ENCODE measurements around the gene PDIA2.
"Not testable (repeated sequence)": the region's sequence is repeated elsewhere in the genome, so short reads cannot be mapped to it uniquely, and the experiment has no call there.

PDIA2 gene

DNA sequence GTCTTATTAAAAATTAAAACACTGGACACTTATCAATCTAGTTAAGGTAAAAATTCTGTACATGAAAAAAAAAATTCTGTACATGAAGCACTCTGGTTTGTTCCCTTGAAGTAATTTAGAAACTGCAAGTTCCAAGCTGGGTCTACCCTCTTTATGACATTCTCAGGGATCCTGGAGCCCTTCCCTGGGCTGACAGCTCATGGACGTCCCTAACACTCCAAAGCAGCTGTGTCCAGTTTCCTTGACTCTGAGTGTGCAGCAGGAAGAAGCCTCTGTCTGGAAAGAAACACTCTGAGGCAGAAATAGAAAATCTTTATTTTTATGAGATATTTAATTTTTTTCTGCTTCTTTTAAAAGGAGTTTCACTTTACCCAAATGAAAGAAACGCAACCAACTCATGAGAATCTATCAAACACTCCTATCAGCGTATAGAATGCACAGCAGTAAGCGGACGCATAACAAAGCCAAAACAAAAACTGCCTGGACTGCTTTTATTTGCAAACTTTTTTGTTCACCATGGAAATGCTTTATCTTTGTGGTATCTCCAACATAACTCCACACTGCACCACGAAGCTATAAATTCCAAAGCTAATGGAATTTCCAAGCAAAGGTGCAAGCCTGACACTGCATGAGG lies 48.3 kb downstream of the PDIA2 start:
- DNase-seq (ENCODE audit: low spot score) = not testable (repeated sequence)

DNA sequence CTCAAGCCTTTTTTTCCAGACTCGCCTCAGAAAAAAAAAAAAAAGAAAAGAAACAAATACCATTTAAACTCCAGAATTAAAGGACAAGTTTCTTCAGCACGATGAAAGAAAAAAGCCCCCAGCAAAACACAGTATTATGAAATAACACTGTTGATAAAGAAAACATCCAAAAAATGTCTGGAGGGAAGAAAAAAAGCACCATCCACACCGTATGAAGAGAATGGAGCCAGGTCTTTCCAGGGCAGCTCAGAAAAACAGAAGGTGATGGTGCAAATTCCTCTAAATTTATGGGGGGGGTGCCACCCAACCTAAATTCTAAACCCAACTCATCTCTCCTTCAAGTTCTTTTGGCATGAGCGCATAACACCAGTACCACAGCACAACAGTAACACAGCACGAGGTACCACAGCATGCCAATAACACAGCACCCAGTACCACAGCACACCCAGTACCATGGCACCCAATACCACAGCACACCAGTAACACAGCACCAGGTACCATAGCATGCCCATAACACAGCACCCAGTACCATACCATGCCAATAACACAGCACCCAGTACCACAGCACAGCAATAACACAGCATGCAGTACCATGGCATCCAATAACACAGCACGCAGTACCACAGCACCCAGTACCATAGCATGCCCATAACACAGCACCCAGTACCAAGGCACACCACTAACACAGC lies 50.6 kb downstream of the PDIA2 start:
- no peak for DNase-seq (ENCODE audit: low spot score)

DNA sequence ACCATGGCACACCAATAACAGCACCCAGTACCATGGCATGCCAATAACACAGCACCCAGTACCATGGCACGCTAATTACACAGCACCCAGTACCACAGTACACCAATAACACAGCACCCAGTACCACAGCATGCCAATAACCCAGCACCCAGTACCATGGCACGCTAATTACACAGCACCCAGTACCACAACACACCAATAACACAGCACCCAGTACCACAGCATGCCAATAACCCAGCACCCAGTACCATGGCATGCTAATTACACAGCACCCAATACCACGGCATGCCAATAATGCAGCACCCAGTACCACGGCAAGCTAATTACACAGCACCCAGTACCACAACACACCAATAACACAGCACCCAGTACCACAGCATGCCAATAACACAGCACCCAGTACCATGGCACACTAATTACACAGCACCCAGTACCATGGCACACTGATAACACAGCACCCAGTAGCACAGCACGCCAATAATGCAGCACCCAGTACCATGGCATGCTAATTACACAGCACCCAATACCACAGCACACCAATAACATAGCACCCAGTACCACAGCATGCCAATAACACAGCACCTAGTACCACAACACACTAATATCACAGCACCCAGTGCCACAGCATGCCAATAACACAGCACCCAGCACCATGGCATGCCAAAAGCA lies 51.3 kb downstream of the PDIA2 start:
- DNase-seq (ENCODE audit: low spot score) = not testable (repeated sequence)

GRCh38 chr16:334861-335632 lies 52.1 kb downstream of the PDIA2 start:
- not testable (repeated sequence) for DNase-seq (ENCODE audit: low spot score)

DNA sequence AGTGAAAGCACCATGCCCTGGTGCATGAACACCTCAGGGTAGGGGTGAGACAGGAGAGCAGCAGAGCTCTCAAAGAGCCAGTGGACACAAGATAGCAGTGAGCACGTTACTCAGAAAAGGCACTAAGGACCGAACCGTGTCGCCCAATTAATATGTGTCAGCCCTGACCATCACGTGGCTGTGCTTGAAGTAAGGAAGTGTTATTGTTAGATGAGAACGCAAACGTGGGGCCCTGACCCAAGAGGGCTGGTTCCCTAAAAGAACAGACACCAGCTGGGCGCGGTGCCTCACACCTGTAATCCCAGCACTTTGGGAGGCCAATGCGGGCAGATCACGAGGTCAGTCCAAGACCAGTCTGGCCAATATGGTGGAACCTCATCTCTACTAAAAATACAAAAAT lies 53.3 kb downstream of the PDIA2 start:
- no peak for DNase-seq (ENCODE audit: low spot score)

All from D341Med (cell line).